ENCODE measurements around the gene DPYSL5.

GRCh38 chr2:26988058-26988860 lies 140.3 kb downstream of the DPYSL5 start:
- TF ChIP-seq SP1 (IDR thresholded peaks at IDR 0.05; ENCODE audit: low read depth, low read length) (no peak), MXI1 (IDR thresholded peaks at IDR 0.05; ENCODE audit: low read depth, low read length) (no peak), POLR2A (IDR thresholded peaks at IDR 0.05; ENCODE audit: low read depth, low read length) (no peak), RFX5 (IDR thresholded peaks at IDR 0.05; ENCODE audit: low read depth, low read length) (no peak), POLR2AphosphoS5 (IDR thresholded peaks at IDR 0.05; ENCODE audit: low read length) (no peak), CHD4 (IDR thresholded peaks at IDR 0.05) (no peak), CBX5 (IDR thresholded peaks at IDR 0.05; ENCODE audit: low read depth) (no peak), TAF1 (IDR thresholded peaks at IDR 0.05; ENCODE audit: borderline replicate concordance, low read depth, low read length) (no peak), EZH2 (IDR thresholded peaks at IDR 0.05; ENCODE audit: borderline replicate concordance, control insufficient read depth, low read depth, low read length) (no peak), EP300 (IDR thresholded peaks at IDR 0.05; ENCODE audit: borderline replicate concordance in 1 of 2, control insufficient read depth in 1 of 2, low read depth in 2 of 2, low read length in 2 of 2) (no peak), RAD51 (IDR thresholded peaks at IDR 0.05) (no peak)
- TF ChIP-seq, protein P1, sequence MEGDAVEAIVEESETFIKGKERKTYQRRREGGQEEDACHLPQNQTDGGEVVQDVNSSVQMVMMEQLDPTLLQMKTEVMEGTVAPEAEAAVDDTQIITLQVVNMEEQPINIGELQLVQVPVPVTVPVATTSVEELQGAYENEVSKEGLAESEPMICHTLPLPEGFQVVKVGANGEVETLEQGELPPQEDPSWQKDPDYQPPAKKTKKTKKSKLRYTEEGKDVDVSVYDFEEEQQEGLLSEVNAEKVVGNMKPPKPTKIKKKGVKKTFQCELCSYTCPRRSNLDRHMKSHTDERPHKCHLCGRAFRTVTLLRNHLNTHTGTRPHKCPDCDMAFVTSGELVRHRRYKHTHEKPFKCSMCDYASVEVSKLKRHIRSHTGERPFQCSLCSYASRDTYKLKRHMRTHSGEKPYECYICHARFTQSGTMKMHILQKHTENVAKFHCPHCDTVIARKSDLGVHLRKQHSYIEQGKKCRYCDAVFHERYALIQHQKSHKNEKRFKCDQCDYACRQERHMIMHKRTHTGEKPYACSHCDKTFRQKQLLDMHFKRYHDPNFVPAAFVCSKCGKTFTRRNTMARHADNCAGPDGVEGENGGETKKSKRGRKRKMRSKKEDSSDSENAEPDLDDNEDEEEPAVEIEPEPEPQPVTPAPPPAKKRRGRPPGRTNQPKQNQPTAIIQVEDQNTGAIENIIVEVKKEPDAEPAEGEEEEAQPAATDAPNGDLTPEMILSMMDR (IDR thresholded peaks at IDR 0.05 in 2 of 3, conservative IDR thresholded peaks at IDR 0.05 in 1 of 3; ENCODE audit: control insufficient read depth in 2 of 3, extremely low read depth in 1 of 3, insufficient read depth in 1 of 3, low read depth in 3 of 3, low read length in 3 of 3), result no peak

All from GM12878 (cell line).